NCI-H2196 (cell line): ENCODE data around the gene NLRC5.

Source experiments
- DNase-seq: peaks from one replicate; lab custom pipeline; 2025; ENCODE audit not compliant: unreplicated experiment; lab: John Stamatoyannopoulos, UW

Gene NLRC5, protein sequence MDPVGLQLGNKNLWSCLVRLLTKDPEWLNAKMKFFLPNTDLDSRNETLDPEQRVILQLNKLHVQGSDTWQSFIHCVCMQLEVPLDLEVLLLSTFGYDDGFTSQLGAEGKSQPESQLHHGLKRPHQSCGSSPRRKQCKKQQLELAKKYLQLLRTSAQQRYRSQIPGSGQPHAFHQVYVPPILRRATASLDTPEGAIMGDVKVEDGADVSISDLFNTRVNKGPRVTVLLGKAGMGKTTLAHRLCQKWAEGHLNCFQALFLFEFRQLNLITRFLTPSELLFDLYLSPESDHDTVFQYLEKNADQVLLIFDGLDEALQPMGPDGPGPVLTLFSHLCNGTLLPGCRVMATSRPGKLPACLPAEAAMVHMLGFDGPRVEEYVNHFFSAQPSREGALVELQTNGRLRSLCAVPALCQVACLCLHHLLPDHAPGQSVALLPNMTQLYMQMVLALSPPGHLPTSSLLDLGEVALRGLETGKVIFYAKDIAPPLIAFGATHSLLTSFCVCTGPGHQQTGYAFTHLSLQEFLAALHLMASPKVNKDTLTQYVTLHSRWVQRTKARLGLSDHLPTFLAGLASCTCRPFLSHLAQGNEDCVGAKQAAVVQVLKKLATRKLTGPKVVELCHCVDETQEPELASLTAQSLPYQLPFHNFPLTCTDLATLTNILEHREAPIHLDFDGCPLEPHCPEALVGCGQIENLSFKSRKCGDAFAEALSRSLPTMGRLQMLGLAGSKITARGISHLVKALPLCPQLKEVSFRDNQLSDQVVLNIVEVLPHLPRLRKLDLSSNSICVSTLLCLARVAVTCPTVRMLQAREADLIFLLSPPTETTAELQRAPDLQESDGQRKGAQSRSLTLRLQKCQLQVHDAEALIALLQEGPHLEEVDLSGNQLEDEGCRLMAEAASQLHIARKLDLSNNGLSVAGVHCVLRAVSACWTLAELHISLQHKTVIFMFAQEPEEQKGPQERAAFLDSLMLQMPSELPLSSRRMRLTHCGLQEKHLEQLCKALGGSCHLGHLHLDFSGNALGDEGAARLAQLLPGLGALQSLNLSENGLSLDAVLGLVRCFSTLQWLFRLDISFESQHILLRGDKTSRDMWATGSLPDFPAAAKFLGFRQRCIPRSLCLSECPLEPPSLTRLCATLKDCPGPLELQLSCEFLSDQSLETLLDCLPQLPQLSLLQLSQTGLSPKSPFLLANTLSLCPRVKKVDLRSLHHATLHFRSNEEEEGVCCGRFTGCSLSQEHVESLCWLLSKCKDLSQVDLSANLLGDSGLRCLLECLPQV (N-terminal part only)

DNA sequence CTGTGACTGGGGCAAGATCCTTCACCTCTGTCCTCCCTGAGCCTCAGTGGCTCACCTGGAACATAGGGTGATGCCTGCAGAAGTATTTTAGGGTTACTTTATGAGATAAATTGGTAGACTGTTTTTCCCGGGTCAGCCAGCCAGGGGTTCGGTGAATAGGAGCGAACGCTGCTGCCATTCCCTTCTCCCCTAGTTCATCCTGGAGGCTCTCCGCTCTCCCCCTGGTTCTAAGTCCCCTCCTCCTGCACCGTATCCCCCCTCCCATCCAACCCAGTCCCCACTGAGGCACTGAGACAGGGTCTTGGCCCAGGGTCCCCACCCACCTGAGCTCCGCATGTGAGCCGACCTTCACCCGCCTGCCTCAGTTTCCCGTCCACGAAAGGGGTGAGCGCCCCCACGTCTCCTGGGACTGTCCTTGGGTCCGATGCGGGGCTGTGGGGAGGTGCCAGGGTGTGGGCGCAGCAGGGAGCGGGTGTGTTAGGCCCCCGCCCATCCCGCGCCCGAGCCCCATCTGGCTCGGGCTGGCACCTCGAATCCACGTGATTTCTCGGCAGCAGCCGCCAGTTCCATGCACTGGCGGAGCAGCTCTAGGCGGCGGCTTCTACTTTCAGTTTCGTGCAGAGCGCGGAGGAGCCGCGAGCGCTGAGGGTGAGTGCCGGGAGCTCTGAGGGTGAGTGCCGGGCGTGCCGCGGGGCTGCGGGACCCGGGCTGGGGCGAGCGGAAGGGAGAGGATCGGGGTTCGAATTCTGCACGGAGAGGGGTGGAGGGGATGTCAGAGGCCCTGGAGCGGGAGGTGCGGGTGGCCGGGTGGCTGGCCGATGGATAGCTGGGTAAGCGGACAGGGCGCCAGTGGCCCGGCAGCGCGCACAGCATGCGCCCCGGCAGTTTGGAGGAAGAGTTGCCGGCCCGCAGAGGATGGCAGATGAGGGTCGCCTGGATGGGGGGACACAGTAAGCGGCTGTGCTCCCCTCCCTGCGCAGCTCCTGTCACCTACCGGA lies at the start of gene NLRC5:
TSS of gene NLRC5 (plus strand) at position 610 of the 998 bp plus-strand sequence. CDS start 31,156 bp downstream, outside the sequence.
- peak; percentile 59 for DNase-seq

DNA sequence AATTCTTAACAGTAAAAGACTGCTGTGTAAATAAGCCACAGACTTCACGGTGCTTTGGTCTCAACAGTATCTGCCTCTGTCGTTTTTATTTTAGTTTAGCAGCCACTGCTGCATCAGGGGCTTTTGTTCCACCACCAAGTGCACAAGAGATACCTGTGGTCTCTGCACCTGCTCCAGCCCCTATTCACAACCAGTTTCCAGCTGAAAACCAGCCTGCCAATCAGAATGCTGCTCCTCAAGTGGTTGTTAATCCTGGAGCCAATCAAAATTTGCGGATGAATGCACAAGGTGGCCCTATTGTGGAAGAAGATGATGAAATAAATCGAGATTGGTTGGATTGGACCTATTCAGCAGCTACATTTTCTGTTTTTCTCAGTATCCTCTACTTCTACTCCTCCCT lies 49.6 kb upstream of the NLRC5 start:
- peak; percentile 40 for DNase-seq

DNA sequence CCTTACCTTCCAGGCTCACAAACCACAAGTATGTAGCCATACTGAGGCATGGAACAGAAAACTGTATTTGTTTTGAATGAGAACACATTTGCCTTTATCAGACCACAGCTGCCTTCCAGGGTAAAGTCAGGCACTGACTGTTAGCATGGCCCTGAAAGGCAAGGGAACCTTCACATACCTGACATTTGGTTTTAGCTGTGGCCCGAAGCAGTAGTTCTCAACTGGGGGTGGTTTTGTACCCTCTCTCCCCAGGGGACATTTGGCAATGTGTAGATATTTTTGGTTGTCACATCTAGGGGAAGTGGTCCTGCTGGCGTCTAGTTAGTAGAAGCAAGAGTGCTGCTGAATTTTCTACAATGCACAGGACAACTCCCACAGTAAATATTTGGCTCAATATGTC lies 48.3 kb upstream of the NLRC5 start:
- DNase-seq = no peak

DNA sequence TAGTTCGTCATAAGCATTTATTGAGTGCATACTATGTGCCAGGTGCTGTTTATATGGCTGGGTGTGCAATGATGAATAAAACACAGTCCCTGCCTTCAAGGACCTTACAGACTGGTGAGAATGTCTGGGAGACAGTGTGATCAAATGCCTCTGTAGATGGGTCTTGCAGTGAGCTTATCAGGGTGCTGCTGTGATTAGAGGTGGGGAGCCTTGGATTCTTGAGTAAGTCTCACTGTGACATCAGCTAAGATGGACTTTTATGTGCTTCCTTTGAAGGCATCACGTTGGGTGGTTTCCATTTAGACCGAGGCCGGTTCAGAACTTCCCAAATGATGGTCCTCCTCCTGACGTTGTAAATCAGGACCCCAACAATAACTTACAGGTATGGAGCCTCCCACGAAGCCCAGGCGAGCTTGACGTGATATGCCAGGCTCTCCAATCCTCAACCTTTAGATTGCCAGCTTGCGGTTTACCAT lies 47.5 kb upstream of the NLRC5 start:
- DNase-seq = no peak

DNA sequence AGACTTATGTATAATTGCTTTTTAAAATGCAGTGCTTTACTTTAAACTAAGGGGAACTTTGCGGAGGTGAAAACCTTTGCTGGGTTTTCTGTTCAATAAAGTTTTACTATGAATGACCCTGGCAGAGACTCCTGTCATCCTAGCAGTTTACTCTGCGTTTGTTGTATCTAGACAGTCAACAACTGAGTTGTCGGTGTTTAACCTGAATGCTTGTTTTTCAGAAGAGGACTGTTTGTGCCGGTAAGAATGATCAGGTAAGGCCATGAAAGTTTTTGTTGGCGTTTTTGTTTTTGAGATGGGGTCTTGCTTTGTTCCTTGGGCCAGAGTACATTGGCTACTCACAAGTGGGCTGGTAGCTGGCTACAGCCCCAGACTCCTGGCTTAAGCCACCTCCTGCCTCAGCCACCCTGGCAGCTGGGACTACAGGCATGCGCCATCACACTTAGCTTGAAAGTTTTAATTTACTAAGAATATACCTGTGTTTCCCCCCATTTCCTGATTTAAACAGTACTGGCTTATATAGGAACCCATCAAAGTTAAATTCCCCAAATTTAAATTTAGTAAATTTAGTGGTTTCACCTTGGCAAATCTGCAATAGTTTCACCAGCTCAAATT lies 45.5 kb upstream of the NLRC5 start:
- DNase-seq = no peak

DNA sequence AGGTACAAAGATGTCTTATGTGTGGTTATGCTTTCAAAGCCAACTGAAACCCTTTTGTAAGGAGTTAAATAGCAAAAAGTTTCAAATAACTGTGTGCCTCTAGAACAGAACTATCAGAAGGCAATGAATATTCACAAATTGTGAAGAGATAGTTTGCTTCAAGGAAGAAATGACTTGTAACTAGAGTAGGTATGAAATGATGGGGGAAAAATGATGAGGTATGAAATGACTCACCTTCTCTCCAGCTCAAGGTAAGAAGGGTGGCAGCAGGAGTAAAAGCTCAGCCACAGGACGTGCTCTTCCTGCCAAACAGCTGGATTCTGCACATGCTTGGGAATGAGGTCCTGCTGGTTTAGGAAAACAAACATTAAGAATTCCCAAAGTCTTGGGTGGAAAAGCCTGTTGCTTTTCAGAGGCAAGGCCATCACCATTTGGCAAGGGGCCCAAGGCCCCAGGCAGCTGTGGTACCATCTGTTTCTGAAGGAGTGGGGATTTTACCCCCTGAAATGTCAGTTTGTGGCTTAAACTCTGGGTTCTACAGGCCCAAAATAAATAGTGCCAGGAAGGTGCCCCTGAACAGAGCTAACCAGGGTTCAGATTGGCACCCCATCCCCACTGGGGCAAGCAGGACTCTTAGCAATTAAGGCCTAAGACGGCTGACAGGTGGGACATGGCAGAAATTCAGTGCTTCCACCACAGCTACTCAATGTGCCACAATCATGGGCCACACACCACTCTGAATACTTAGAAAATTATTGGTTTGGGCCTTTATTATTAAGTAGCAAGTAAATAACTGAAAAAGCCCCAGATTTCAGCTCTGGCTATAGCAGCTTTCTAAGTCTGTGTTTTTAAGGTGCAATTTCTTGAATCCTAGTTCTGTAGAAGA lies 44.2 kb upstream of the NLRC5 start:
- DNase-seq = no peak

DNA sequence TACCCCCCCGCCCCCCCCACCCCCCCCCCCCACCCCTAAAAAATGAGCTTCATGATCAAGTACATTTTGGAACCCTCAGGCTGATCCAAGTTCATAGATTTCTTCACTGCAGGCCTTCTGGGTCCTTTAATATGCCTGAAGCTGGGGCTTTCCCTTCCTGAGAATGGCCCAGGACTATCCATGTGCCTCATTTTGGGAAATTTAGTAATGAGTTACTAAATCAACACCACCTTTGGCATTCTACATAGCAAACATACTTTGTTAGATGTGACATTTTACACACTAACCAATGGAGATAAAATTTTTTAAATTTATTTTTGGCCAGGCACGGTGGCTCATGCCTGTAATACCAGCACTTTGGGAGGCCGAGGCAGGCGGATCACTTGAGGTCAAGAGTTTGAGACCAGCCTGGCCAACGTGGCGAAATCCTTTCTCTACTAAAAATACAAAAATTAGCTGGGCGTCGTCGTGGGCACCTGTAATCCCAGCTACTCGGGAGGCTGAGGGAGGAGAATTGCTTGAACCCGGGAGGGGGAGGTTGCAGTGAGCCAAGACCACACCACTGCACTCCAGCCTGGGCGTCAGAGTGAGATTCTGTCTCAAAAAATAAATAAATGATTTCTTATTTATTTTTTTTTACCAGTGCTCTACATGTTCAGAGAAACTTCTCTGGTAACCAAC lies 43.4 kb upstream of the NLRC5 start:
- DNase-seq = no peak

DNA sequence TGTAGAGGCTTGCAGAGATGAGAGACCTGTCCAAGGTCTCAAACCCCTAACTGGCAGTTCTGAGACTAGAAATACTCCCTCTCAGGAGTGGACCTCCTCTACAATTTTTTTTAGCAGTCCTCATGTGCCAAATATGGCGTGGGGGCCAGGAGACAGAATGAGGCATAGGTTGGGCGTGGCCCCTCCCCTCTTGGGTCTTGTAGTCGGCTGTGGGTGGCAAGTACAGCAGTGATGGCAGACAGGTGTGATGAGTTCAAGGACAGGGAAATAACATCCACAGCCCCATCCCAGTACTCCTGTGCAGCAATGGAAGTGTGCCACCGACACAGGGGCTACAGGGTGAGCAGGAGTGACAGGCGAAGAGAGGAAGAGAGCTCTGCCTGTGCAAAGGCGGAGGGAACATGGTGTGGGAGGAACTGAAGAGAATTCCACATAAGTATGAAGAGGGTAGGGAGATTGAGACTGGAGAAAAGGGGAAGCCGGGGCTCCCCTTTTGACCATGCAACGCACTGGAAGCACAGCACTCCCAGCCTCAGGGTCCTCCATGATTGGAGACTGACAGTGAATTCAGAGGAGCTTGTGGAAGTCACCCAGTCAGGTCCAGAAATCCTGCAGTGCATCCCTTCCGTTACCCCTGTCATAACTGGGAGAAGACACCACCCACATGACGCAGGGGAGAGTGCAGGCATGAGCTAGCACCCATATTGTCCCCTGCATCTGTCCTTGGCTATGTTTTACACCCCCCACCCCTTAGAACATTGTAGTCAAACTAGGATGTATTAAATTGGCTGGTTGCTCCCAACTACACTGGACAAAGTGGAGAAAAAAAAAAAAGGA lies 42.4 kb upstream of the NLRC5 start:
- DNase-seq = no peak

DNA sequence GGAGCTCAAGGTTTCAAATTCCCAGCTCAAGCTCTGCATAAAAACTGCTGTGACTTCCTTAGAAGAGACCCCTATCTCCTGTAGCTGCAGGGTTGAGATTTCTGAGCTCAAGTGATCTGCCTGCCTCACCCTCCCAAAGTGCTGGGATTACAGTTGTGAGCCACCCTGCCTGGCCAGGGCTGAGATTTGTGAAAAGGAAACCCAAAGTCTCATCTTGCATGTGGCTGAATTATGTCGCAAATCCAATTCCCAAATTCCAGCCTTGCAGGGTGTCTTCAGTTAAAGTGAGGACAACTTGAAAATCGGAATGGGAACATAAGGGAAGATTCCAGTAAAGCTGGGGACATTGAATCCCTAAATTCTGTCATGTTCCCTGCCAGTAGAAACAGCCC lies 41.8 kb upstream of the NLRC5 start:
- DNase-seq = no peak

DNA sequence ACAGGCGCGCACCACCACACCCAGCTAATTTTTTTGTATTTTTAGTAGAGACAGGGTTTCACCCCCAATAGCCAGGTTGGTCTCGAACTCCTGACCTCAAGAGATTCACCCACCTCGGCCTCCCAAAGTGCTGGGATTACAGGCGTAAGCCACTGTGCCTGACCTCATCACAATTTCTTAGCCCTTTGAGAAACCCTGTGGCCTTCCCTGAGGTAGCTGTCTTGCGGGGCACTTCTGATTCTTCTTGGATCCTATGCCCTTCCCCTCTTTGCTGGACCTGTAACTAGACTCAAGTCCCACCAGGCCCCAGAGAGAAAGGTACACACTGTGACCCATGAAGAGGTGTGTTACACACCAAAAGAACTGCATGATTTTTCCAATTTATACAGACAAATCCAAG lies 41.1 kb upstream of the NLRC5 start:
- no peak for DNase-seq

DNA sequence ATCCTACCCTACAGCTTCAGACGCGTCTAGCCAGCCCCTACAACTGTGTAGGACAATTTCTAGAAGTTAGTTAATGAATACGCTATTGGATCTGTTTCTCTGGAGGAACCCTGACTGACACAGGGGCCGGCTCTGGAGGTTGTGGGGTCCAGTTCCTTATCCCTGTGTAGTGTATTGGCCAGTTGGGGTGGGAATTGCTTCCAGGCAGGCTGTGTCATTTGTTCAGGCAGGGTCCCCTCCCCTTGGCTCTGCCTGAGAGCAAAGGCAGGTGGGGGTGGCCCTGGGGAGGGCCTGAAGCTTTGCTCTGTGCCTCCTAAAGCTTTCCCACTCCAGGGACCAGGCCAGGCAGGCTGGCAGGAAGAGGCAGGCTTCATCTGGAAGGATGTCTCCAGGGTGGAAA lies 39.3 kb upstream of the NLRC5 start:
- no peak for DNase-seq

DNA sequence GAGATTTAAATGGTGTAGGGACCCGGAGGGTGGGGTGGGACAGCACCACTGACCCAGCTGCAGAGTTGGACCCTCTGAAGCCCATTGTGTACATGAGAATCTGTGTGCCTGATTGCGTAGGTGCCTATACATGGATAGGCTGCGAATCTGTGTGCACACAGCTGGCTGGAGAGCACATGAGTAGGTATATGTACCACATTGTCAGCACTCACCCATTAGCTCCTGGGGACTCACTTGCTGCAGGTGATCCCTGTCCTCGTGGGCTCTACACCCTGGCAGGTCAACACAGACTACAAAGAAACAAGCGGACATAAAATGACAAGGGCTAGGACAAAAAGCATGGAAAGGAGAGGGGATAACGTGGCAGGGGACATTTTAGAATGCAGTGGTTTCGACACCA lies 38.9 kb upstream of the NLRC5 start:
- no peak for DNase-seq

DNA sequence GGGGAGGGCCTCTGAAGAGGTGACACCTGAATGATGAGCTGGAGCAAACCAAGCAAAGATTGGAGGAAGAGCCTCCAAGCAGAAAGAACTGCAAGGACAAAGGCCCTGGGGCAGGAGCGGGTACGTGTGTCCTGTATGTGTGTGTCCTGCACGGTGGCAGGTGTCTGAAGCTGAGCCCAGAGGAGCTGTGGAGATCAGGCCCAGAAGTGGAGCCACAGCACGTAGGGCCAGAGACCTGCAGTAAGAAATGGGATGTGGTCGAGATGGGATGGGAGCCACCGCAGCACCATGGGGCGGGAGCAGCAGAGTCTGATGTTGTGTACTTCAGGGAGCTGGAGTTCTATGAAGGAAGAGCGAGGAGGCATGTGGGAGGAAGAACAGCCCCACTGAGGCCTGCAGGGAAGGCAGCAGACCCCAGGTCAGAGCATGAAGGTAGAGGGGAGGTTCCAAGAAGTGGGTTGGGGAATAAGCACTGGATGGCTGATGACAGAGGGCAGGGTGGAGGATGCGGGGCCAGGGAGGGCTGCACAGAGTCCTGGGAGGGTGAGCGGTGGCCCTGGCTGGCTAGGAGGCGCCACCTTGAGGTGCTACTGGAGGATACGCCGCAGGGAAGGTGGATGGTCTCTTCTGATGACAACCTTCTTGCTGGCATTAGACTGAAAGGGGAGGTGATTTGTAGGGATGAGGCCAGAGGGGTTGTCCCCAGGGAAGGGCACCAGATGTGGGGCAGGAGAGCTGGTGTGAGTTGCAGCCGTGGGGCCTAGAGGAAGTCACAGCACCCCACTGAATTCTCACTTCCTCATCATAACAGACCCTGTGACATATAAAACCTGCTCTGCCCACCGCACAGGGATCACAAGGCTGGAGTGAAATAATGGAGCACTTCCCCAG lies 38.2 kb upstream of the NLRC5 start:
- peak; percentile 42 for DNase-seq

DNA sequence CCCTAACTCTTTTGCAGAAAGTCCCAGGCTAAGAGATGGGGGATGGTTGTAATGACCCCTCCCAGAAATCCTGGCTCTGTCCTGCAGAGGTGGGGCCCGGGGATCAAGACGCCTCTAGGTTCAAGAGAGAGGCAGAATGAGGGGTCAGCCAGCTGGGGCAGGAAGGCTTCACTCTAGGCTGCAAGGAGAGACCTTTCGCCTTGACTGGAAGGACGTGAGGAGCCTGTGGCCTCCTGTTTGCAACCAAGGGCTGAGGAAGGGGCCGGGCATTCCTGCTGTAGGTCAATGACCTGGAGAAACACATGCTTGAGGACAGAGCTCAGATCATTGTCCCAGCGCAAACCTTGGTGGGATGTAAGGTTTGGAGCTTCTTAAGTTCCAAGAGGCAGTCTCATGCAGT lies 36.4 kb upstream of the NLRC5 start:
- no peak for DNase-seq

DNA sequence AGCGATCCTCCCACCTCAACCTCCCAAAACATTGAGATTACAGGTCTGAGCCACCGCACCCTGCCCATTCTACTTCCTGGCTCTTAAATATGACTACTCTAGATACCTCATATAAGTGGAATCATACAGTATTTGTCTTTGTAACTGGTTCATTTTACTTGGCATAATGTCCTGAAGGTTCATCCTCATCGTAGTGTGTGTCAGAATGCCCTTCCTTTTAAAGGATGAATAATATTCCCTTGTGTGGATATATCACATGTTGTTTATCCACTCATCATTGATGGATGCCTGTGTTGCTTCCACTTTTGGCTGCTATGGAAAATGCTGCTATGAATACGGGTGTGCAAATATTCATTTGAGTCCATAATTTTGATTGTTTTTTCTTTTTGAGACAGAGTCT lies 33.3 kb upstream of the NLRC5 start:
- no peak for DNase-seq

DNA sequence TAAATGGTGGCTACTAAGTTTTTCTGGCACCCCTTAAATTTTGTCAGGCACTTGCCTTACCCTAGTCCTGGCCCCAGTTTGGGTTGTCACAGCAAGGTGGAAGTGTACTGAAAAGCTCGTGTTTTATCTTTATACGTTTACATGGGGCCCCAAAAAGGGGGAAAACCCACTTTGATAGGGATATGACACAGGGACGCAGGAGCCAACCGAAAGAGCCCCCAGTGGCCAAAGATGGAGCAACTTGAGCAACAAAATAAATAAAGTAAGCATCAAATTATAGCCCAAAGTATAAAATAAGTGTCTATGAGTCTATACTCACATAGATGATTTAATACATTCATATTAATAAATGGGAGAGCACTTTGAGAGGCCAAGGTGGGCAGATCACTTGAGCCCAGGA lies 32.6 kb upstream of the NLRC5 start:
- DNase-seq = no peak
